Activated CD8-positive, alpha-beta memory T cell treated with anti-CD3 and anti-CD28 coated beads for 4 hours (primary cell): ENCODE results near the gene NAA25.
A peak's percentile ranks its signal among the peaks of the same experiment; 100 is the strongest.

ENCODE experiments used
- DNase-seq, 2 donors: peaks; one replicate each; pipeline ENCODE4 v3.0.0-alpha.2; 2020; ENCODE audit warnings: low read depth in 2 of 2

The NAA25 gene

GRCh38 chr12:112108202-112109079, at the start of gene NAA25:
TSS of gene NAA25 (minus strand) at chr12:112108783. CDS start at chr12:112108773, 10 bp downstream.
- peak; percentile 73 to 79 for DNase-seq

- no peak for DNase-seq
Observed at GRCh38 chr12:112153893-112154219, 45.3 kb upstream of the NAA25 start.

- no peak for DNase-seq
Observed at GRCh38 chr12:112153181-112153892, 44.8 kb upstream of the NAA25 start.

GRCh38 chr12:112151766-112152541, 43.4 kb upstream of the NAA25 start:
- DNase-seq = no peak

- DNase-seq = no peak
Observed at GRCh38 chr12:112149596-112149995, 41.0 kb upstream of the NAA25 start.

GRCh38 chr12:112148031-112148513, 39.5 kb upstream of the NAA25 start:
- DNase-seq = no peak

GRCh38 chr12:112146123-112146522, 37.5 kb upstream of the NAA25 start:
- DNase-seq = no peak

GRCh38 chr12:112140728-112141127, 32.1 kb upstream of the NAA25 start:
- DNase-seq = no peak

- DNase-seq = no peak
Observed at GRCh38 chr12:112134731-112135130, 26.1 kb upstream of the NAA25 start.

GRCh38 chr12:112133418-112133817, 24.8 kb upstream of the NAA25 start:
- no peak for DNase-seq

GRCh38 chr12:112131686-112132085, 23.1 kb upstream of the NAA25 start:
- no peak for DNase-seq

- DNase-seq = no peak
Observed at GRCh38 chr12:112130441-112130998, 21.9 kb upstream of the NAA25 start.

- DNase-seq = no peak
Observed at GRCh38 chr12:112126911-112127310, 18.3 kb upstream of the NAA25 start.

- DNase-seq = no peak
Observed at GRCh38 chr12:112126000-112126438, 17.4 kb upstream of the NAA25 start.

- peak; percentile 97 for DNase-seq
Observed at GRCh38 chr12:112125250-112125999, 16.8 kb upstream of the NAA25 start, which contains the start of gene TRAFD1. TSS of gene TRAFD1 (plus strand) at chr12:112125560. CDS start at chr12:112130523, 4,963 bp downstream.

- DNase-seq = no peak
Observed at GRCh38 chr12:112124918-112125249, 16.3 kb upstream of the NAA25 start.

GRCh38 chr12:112122823-112123690, 14.5 kb upstream of the NAA25 start:
- no peak for DNase-seq

- DNase-seq = no peak
Observed at GRCh38 chr12:112121780-112122565, 13.4 kb upstream of the NAA25 start.

GRCh38 chr12:112117685-112118084, 9.1 kb upstream of the NAA25 start:
- DNase-seq = no peak
